AG10803 (cell line): ENCODE data around the gene CLCNKA.
"Not testable (repeated sequence)": the region's sequence is repeated elsewhere in the genome, so short reads cannot be mapped to it uniquely, and the experiment has no call there.

ENCODE experiments used
- DNase-seq: peaks from one replicate; pipeline ENCODE4 v3.0.0; 2010; ENCODE audit warnings: low read depth
- H3K4me3 ChIP-seq: 2 replicates; pipeline ENCODE4 v1.5.1; 2011; ENCODE audit warnings: mild to moderate bottlenecking, low read length, control low read depth
- CTCF ChIP-seq: conservative IDR thresholded peaks from 2 replicates; pipeline ENCODE4 v1.5.1; 2011; ENCODE audit warnings: mild to moderate bottlenecking, low read length, control low read depth, inconsistent platforms

The CLCNKA gene

DNA sequence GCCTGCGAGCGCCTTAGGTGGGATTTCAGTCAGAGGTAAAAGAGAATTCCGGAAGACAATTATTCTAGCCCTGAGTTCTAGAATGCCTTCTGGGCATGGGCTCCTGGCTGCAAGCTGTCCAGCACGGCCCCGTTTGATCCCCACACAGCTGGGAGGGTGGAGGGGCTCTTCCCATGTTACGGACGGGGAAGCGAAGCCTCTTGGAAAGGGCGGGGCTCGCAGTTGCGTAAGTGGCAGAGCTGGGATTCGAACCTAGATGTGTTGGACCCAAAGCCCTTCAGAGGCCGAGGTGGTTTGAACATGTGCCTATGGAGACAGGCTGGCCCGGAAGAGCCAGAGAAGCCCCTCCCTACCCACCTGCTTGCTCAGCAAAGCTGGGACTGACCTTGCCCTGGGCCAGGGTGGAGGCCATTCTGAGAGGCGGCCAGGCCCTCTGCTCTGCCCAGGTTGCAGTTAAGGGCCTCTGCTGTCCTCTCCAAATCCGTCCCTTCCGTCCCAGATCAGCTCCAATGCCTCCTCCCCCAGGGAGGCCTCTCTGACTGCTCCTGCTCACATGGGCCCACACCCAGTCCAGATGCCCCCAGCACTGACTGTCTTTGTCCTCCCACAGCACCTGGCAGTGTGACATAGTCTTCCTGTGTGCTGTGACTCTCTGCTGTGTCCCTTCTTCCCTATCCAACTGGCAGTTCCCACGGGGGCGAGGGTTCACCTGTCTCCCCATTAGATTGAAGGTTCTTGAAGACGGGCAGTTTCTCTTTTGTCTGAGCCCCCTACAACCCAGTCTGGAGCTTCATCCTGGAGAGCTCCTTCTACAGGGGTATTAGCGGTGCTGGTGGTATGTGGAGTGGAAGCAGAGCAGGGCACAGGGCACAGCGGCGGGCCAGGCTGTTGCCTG lies 2.8 kb upstream of the CLCNKA start:
- H3K4me3 ChIP-seq = no peak overlapping the region; the same call in 1 of the 2 replicates
- no peak for TF ChIP-seq CTCF
- peak; percentile 9 for DNase-seq

DNA sequence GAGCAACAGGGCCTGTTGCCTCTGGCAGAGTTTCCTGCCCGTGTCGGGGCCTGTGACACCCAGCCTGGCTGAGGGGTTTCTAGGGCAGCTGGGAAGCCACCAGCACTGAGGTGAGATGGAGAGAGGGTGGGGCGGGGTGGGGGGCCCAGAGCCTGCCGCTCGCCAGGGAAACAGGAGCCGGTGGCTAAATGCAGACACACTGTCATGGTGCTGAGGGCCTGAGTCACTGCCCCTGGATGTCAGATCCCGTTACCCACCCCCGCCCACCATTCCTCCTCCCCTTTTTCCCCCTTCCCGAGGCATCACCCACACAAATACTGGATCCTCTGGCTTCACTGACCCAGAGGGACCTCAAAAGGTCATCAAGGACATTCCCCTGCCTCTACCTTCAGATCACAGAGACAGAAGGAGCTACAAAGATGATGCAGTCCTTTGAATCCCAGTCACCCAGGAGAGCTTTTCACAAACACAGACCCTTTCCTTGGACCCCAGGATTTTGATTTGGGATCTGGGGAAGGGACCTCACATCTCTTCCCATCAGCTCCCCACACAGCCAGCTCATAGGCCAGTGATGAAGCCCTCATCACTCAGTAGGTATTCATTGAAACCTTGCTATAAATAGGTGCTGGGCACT lies 2.1 kb upstream of the CLCNKA start:
- no peak overlapping the region for H3K4me3 ChIP-seq
- DNase-seq = peak; percentile 61
- TF ChIP-seq CTCF = no peak

- DNase-seq = no peak
- TF ChIP-seq CTCF = no peak
- H3K4me3 ChIP-seq = no peak overlapping the region
Observed at GRCh38 chr1:16020325-16020724, 1.5 kb upstream of the CLCNKA start.

GRCh38 chr1:16020878-16021277 lies 958 bp upstream of the CLCNKA start:
- not testable (repeated sequence) for DNase-seq

DNA sequence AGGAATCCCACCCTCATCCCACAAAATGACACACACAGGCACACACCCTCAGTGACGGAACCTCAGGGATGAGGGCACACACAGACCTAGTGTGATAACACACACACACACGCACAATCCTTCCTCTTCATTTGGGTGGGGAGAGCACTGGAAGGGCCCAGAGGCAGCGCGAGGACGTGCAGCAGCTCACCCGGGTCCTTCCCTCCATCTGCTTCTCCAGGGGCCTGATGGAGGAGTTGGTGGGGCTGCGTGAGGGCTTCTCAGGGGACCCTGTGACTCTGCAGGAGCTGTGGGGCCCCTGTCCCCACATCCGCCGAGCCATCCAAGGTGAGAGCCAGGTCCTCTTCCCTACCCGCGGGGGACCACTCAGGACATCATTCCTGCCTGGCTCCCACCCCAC lies 557 bp downstream of the CLCNKA start:
- H3K4me3 ChIP-seq = no peak overlapping the region
- DNase-seq = no peak
- TF ChIP-seq CTCF = no peak

More at GRCh38 chr1:16020878-16021277, 958 bp upstream of the CLCNKA start:
- not testable (repeated sequence) for H3K4me3 ChIP-seq

- H3K4me3 ChIP-seq = no peak overlapping the region
- no peak for TF ChIP-seq CTCF
- no peak for DNase-seq
Observed at GRCh38 chr1:16023050-16023653, 1.3 kb downstream of the CLCNKA start.

- DNase-seq, H3K4me3 ChIP-seq: not testable (repeated sequence)
Observed at GRCh38 chr1:16026302-16026701, 4.5 kb downstream of the CLCNKA start.
